Measurements from ENCODE around the gene EPHA2. TPM values are rescaled to one million over a fixed set of nuclear protein-coding genes. Genes with fewer than 3 reads are reported as not detected.
A peak's percentile ranks its signal among the peaks of the same experiment; 100 is the strongest.

EPHA2 gene
- total RNA-seq, 1 donor, result 21.0 TPM

- H3K4me3 ChIP-seq (ENCODE audit: insufficient read depth, low read length), result no peak overlapping the region
- no peak overlapping the region for H3K4me2 ChIP-seq (ENCODE audit: insufficient read depth, low read length)
- no peak for TF ChIP-seq CTCF (IDR thresholded peaks at IDR 0.05; ENCODE audit: extremely low read depth, low read depth, low read length)
- peak; percentile 37 for DNase-seq (ENCODE audit: insufficient read length, low spot score, missing footprints)
- no peaks in the 10 kb centered on the region for H3K9me3 ChIP-seq (ENCODE audit: low read depth, low read length)
- no peaks in the 10 kb centered on the region for H3K36me3 ChIP-seq (ENCODE audit: insufficient read depth, low read length)
- no peak overlapping the region for H2AFZ ChIP-seq (ENCODE audit: low read length)
- H4K20me1 ChIP-seq (ENCODE audit: insufficient read depth, low read length), result no peaks in the 10 kb centered on the region
- no peaks in the 10 kb centered on the region for H3K79me2 ChIP-seq (ENCODE audit: insufficient read depth, low read length)
- peaks cover 11% of the 10 kb centered on the region for H3K4me1 ChIP-seq (ENCODE audit: insufficient read depth, low read length)
- no peak overlapping the region for H3K27ac ChIP-seq (ENCODE audit: low read depth, low read length)
- H3K27me3 ChIP-seq (ENCODE audit: insufficient read depth, low read length), result no peaks in the 10 kb centered on the region
Observed at GRCh38 chr1:16191916-16192546, 36.2 kb upstream of the EPHA2 start.

GRCh38 chr1:16191309-16191708 lies 35.4 kb upstream of the EPHA2 start:
- no peaks in the 10 kb centered on the region for H4K20me1 ChIP-seq (ENCODE audit: insufficient read depth, low read length)
- H3K9me3 ChIP-seq (ENCODE audit: low read depth, low read length), result no peaks in the 10 kb centered on the region
- no peaks in the 10 kb centered on the region for H3K79me2 ChIP-seq (ENCODE audit: insufficient read depth, low read length)
- DNase-seq (ENCODE audit: insufficient read length, low spot score, missing footprints), result no peak
- H3K4me3 ChIP-seq (ENCODE audit: insufficient read depth, low read length), result no peak overlapping the region
- no peak overlapping the region for H2AFZ ChIP-seq (ENCODE audit: low read length)
- H3K27ac ChIP-seq (ENCODE audit: low read depth, low read length), result no peak overlapping the region
- no peak for TF ChIP-seq CTCF (IDR thresholded peaks at IDR 0.05; ENCODE audit: extremely low read depth, low read depth, low read length)
- no peaks in the 10 kb centered on the region for H3K27me3 ChIP-seq (ENCODE audit: insufficient read depth, low read length)
- peaks cover 11% of the 10 kb centered on the region for H3K4me1 ChIP-seq (ENCODE audit: insufficient read depth, low read length)
- no peaks in the 10 kb centered on the region for H3K36me3 ChIP-seq (ENCODE audit: insufficient read depth, low read length)
- no peak overlapping the region for H3K4me2 ChIP-seq (ENCODE audit: insufficient read depth, low read length)

- no peaks in the 10 kb centered on the region for H3K9me3 ChIP-seq (ENCODE audit: low read depth, low read length)
- DNase-seq (ENCODE audit: insufficient read length, low spot score, missing footprints), result no peak
- no peak for TF ChIP-seq CTCF (IDR thresholded peaks at IDR 0.05; ENCODE audit: extremely low read depth, low read depth, low read length)
- no peaks in the 10 kb centered on the region for H4K20me1 ChIP-seq (ENCODE audit: insufficient read depth, low read length)
- no peak overlapping the region for H3K27ac ChIP-seq (ENCODE audit: low read depth, low read length)
- no peaks in the 10 kb centered on the region for H3K27me3 ChIP-seq (ENCODE audit: insufficient read depth, low read length)
- H3K36me3 ChIP-seq (ENCODE audit: insufficient read depth, low read length), result no peaks in the 10 kb centered on the region
- H3K4me3 ChIP-seq (ENCODE audit: insufficient read depth, low read length), result no peak overlapping the region
- H3K79me2 ChIP-seq (ENCODE audit: insufficient read depth, low read length), result no peaks in the 10 kb centered on the region
- no peak overlapping the region for H3K4me2 ChIP-seq (ENCODE audit: insufficient read depth, low read length)
- H3K4me1 ChIP-seq (ENCODE audit: insufficient read depth, low read length), result peaks cover 11% of the 10 kb centered on the region
- H2AFZ ChIP-seq (ENCODE audit: low read length), result no peak overlapping the region
Observed at GRCh38 chr1:16189921-16190621, 34.2 kb upstream of the EPHA2 start.

- Histone ChIP-seq H3K27ac (ENCODE audit: low read depth, low read length) (no peak overlapping the region), H3K4me1 (ENCODE audit: insufficient read depth, low read length) (peaks cover 11% of the 10 kb centered on the region), H4K20me1 (ENCODE audit: insufficient read depth, low read length) (no peaks in the 10 kb centered on the region), H3K4me2 (ENCODE audit: insufficient read depth, low read length) (no peak overlapping the region), H2AFZ (ENCODE audit: low read length) (peak overlapping the region; percentile 33), H3K4me3 (ENCODE audit: insufficient read depth, low read length) (no peak overlapping the region), H3K9me3 (ENCODE audit: low read depth, low read length) (no peaks in the 10 kb centered on the region), H3K27me3 (ENCODE audit: insufficient read depth, low read length) (no peaks in the 10 kb centered on the region), H3K79me2 (ENCODE audit: insufficient read depth, low read length) (no peaks in the 10 kb centered on the region), H3K36me3 (ENCODE audit: insufficient read depth, low read length) (no peaks in the 10 kb centered on the region)
- DNase-seq (ENCODE audit: insufficient read length, low spot score, missing footprints), result peak; percentile 43
- no peak for TF ChIP-seq CTCF (IDR thresholded peaks at IDR 0.05; ENCODE audit: extremely low read depth, low read depth, low read length)
Observed at GRCh38 chr1:16189003-16189402, 33.1 kb upstream of the EPHA2 start.

Data from osteoblast (primary cell).